Progenitor cell of endocrine pancreas (in vitro differentiated cells): ENCODE results near the gene GRAMD1B. TPM values are rescaled to one million over a fixed set of nuclear protein-coding genes. Genes with fewer than 3 reads are reported as not detected.

Experiments used
- DNase-seq: peaks from one replicate; pipeline ENCODE4 v3.0.0; 2021; ENCODE audit warnings: low spot score; ENCODE audit not compliant: unreplicated experiment
- H3K27ac Mint-ChIP-seq: 2 replicates; pipeline ENCODE4 v1.8.0; 2021; ENCODE audit warnings: mild to moderate bottlenecking, moderate library complexity, mixed read lengths
- H3K27me3 Mint-ChIP-seq: 2 replicates; pipeline ENCODE4 v1.8.0; 2021; ENCODE audit warnings: mixed read lengths
- H3K36me3 Mint-ChIP-seq: 2 replicates; pipeline ENCODE4 v1.8.0; 2022; ENCODE audit warnings: mixed read lengths; ENCODE audit not compliant: insufficient read depth
- H3K4me1 Mint-ChIP-seq: 2 replicates; pipeline ENCODE4 v1.8.0; 2021; ENCODE audit warnings: low read depth, mixed read lengths
- H3K4me3 Mint-ChIP-seq: 2 replicates; pipeline ENCODE4 v1.8.0; 2021; ENCODE audit warnings: low read depth, mild to moderate bottlenecking, moderate library complexity, mixed read lengths
- H3K9me3 Mint-ChIP-seq: 2 replicates; pipeline ENCODE4 v1.8.0; 2021; ENCODE audit warnings: low read depth, mixed read lengths
- total RNA-seq: library from RNA; stranded (reverse); gene quantifications from 2 replicates; pipeline ENCODE4 v1.2.1, GENCODE V29; 2021
- TF ChIP-seq, protein P1 (sequence below): fragments of 200-600 bp; sonication (generic); IDR thresholded peaks from one replicate; pipeline ENCODE4 v1.5.0; 2021; ENCODE audit warnings: antibody characterized with exemption, mild to moderate bottlenecking; ENCODE audit not compliant: unreplicated experiment

The GRAMD1B gene
- total RNA-seq, 1 donor from 2014 or later: 4.5 TPM

DNA sequence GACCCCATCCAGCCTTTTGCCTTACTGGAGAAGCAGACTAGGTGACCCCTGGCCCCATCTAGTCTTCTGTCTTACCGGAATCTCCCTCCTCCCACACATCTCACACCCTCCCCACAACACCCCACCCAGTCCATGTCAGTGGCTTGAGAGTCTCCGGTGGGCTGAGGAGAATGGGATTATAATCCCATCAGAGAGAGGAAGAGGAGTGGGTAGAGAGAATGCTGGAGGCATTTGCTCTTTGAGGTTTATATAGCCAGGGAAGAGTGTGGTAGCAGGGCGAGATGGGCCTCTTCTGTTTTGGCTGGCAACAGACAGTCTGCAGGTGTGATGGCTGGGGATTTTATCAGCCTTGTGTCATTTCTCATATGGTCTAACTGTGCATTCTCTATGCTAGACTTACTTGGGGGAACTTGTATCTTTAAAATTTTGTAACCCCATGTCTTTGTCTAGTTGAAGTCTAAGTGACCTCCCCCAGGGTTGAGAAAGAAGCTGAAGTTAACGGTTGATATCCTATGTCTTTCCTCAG is 50.3 kb downstream of the GRAMD1B start:
- Mint-ChIP-seq H3K27ac (no peak overlapping the region), H3K4me3 (no peak overlapping the region), H3K36me3 (no peaks in the 10 kb centered on the region), H3K4me1 (peaks cover 1% of the 10 kb centered on the region), H3K27me3 (no peaks in the 10 kb centered on the region), H3K9me3 (no peaks in the 10 kb centered on the region)
- no peak for DNase-seq
- TF ChIP-seq, protein P1, sequence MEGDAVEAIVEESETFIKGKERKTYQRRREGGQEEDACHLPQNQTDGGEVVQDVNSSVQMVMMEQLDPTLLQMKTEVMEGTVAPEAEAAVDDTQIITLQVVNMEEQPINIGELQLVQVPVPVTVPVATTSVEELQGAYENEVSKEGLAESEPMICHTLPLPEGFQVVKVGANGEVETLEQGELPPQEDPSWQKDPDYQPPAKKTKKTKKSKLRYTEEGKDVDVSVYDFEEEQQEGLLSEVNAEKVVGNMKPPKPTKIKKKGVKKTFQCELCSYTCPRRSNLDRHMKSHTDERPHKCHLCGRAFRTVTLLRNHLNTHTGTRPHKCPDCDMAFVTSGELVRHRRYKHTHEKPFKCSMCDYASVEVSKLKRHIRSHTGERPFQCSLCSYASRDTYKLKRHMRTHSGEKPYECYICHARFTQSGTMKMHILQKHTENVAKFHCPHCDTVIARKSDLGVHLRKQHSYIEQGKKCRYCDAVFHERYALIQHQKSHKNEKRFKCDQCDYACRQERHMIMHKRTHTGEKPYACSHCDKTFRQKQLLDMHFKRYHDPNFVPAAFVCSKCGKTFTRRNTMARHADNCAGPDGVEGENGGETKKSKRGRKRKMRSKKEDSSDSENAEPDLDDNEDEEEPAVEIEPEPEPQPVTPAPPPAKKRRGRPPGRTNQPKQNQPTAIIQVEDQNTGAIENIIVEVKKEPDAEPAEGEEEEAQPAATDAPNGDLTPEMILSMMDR: no peak

DNA sequence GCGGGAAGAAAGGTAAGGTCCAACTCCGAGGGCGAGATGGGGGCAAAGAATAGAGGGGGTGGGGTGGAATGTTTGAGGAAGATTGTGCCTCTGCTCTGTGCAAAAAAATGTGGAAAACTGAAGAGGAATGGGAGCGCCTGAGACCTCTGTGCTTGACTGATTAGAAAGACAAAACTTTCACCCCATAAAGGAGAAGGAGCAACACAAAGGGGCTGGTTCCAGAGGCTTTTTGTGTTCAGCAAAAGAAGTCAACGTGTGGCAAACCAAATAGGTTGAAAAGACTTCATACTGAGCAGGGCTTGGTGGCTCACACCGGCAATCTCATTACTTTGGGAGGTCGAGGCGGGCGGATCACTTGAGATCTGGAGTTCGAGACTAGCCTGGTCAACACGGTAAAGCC is 50.8 kb downstream of the GRAMD1B start:
- TF ChIP-seq, protein P1: no peak
- H3K4me1 Mint-ChIP-seq: peaks cover 1% of the 10 kb centered on the region

DNA sequence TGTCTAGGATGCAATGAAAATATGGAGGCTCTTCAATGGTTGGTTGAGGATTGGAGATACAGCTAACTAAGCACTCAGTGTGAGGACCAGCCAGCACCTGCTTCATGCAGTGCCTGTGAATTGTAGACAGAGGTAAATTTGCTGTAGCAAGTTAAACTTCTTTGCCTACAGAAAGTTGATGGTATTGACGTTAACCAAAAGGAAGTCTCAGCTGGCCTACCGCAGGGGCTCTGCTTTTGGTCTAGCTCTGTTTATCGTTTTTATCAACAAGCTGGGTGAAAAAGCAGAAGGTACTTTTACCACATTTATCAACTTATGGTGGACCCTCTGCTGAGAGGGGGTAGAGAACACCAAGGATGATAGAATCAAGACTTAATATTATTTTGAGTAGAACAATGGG is 51.6 kb downstream of the GRAMD1B start:
- Mint-ChIP-seq H3K36me3 (no peaks in the 10 kb centered on the region), H3K4me3 (no peak overlapping the region), H3K27ac (no peak overlapping the region), H3K4me1 (peaks cover 1% of the 10 kb centered on the region), H3K9me3 (no peaks in the 10 kb centered on the region), H3K27me3 (no peaks in the 10 kb centered on the region)
- DNase-seq: no peak
- TF ChIP-seq, protein P1: no peak

More for the DNA sequence above, 50.8 kb downstream of the GRAMD1B start:
- Mint-ChIP-seq H3K4me3 (no peak overlapping the region), H3K27me3 (no peaks in the 10 kb centered on the region), H3K36me3 (no peaks in the 10 kb centered on the region), H3K9me3 (no peaks in the 10 kb centered on the region), H3K27ac (no peak overlapping the region)
- DNase-seq: no peak

DNA sequence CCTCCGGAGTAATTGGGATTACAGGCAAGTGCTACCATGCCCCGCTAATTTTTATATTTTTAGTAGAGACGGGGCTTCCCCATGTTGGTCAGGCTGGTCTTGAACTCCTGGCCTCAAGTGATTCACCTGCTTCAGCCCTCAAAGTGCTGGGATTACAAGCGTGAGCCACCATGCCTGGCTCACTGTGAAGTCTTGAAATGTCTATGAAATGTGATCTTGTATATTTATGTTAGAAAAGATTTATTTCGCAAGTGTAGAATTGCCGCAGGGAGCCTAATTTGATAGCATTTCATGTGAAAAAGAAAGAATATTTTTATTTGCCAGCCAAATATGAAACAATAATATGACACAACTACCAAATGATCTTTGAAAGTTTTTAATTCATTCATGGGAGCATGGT is 52.1 kb downstream of the GRAMD1B start:
- no peak for DNase-seq
- H3K27ac Mint-ChIP-seq: no peak overlapping the region
- H3K27me3 Mint-ChIP-seq: no peaks in the 10 kb centered on the region
- H3K9me3 Mint-ChIP-seq: no peaks in the 10 kb centered on the region
- no peaks in the 10 kb centered on the region for H3K36me3 Mint-ChIP-seq
- H3K4me3 Mint-ChIP-seq: no peak overlapping the region
- TF ChIP-seq, protein P1: no peak
- peaks cover 1% of the 10 kb centered on the region for H3K4me1 Mint-ChIP-seq

DNA sequence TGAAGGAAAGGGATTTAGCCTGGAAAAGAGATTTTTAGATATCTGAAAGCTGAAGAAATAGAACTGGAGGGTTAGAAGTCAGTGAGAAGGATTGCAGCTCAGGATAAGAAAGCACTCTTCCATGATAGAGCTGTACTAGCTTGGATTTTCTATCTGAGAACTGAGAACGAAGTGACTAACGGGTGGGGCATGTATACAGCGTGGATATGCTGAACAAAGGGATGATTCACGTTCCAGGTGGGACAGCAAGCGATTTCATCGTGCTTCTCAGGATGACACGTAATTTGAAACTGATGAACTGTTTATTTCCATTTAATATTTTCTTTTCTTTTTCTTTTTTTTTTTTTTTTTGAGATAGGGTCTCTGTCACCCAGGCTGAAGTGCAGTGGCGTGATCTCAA is 53.0 kb downstream of the GRAMD1B start:
- Mint-ChIP-seq H3K27me3 (no peaks in the 10 kb centered on the region), H3K27ac (no peak overlapping the region), H3K36me3 (no peaks in the 10 kb centered on the region), H3K4me1 (peaks cover 1% of the 10 kb centered on the region), H3K9me3 (no peaks in the 10 kb centered on the region), H3K4me3 (no peak overlapping the region)
- TF ChIP-seq, protein P1: no peak
- no peak for DNase-seq
